Activated T-helper 2 cell treated with anti-CD3 and anti-CD28 coated beads, Interferon-gamma antibody, Interleukin-2, Interleukin-4, amounts not matched to agents 10 μg/mL and 5 μg/mL and 100 μg/mL, durations not matched to agents 14 hours and 24 hours and 36 hours (primary cell): ENCODE data around the gene PDS5A. TPM values are rescaled to one million over a fixed set of nuclear protein-coding genes. Genes with fewer than 3 reads are reported as not detected.
A peak's percentile ranks its signal among the peaks of the same experiment; 100 is the strongest.
"Not testable (repeated sequence)": the region's sequence is repeated elsewhere in the genome, so short reads cannot be mapped to it uniquely, and the experiment has no call there.

Source experiments
- DNase-seq: peaks from one replicate; pipeline ENCODE4 v3.0.0; 2021; ENCODE audit warnings: low spot score
- H3K27ac Mint-ChIP-seq: one replicate; pipeline ENCODE4 v1.8.0; 2021; ENCODE audit warnings: mixed read lengths
- H3K27me3 Mint-ChIP-seq: one replicate; pipeline ENCODE4 v1.8.0; 2021; ENCODE audit warnings: low read depth, mixed read lengths
- H3K36me3 Mint-ChIP-seq: one replicate; pipeline ENCODE4 v1.8.0; 2021; ENCODE audit warnings: low read depth, mixed read lengths
- H3K4me1 Mint-ChIP-seq: one replicate; pipeline ENCODE4 v1.8.0; 2021; ENCODE audit warnings: low read depth, mixed read lengths
- H3K4me3 Mint-ChIP-seq: one replicate; pipeline ENCODE4 v1.8.0; 2021; ENCODE audit warnings: low read depth, mild to moderate bottlenecking, moderate library complexity, mixed read lengths
- H3K9me3 Mint-ChIP-seq: one replicate; pipeline ENCODE4 v1.8.0; 2021; ENCODE audit warnings: mixed read lengths
- intact Hi-C: fragments of 100-400 bp; cut with micrococcal nuclease; formaldehyde crosslinking; loops from one replicate; pipeline ENCODE4 v1.15.1; 2023
- total RNA-seq: library from RNA; stranded (reverse); gene quantifications from 2 replicates; pipeline ENCODE4 v1.2.3, GENCODE V29; 2022

The PDS5A gene
- total RNA-seq, 1 donor from 2014 or later, result 117 TPM

DNA sequence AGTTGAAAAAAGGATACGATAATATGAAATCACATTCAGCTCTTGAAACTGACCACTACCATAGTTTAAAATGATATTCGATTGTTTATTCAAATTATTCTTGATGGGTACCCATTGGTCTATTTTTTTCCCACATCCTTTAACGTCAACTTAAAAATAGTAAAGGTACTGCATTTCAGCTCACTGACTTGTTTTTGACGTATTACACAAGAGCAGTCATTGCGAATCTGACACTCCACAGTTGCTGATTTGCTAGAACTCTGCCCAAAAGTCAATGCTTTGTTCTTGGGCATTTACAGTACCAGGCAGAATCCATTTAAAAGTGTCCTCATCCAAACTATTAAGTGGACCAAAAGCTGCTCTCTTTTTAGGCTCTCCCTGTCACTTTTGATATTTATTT lies 1.2 kb upstream of the PDS5A start:
- Mint-ChIP-seq H3K9me3 (no peaks in the 10 kb centered on the region), H3K36me3 (peaks cover 25% of the 10 kb centered on the region), H3K4me3 (peak overlapping the region; percentile 47), H3K27me3 (no peaks in the 10 kb centered on the region), H3K27ac (no peak overlapping the region), H3K4me1 (peaks cover 15% of the 10 kb centered on the region)
- DNase-seq, result no peak
- intact Hi-C loops, result loop anchor here (2.0 to 5.0 kb wide), 3 partner anchors 47 to 452 kb away; partner anchors contain the start of gene UGDH

DNA sequence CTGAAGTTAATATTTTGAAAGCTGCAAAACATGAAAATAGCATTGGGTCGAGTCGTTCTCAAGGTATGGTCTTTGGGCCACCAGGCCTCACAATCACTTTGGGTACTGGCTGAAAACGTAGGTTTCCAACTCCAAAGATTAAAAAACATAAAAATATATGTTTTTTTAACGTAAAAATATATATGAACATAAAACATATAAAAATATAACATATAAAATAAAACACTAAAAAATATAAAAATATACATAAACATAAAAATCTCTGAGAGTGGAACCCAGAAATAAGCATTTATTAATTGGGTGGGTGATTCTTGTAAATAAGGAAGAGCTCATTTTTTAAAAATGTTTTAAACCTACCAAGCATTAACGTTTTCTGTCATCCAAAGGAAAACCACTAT lies 666 bp upstream of the PDS5A start:
- DNase-seq, result no peak
- Mint-ChIP-seq H3K27me3 (no peaks in the 10 kb centered on the region), H3K36me3 (peaks cover 29% of the 10 kb centered on the region), H3K4me1 (peaks cover 19% of the 10 kb centered on the region), H3K27ac (peak overlapping the region; percentile 93), H3K4me3 (peak overlapping the region; percentile 87), H3K9me3 (no peaks in the 10 kb centered on the region)
- intact Hi-C loops, result loop anchor here (2.0 to 5.0 kb wide), 3 partner anchors 46 to 452 kb away; partner anchors contain the start of gene UGDH

DNA sequence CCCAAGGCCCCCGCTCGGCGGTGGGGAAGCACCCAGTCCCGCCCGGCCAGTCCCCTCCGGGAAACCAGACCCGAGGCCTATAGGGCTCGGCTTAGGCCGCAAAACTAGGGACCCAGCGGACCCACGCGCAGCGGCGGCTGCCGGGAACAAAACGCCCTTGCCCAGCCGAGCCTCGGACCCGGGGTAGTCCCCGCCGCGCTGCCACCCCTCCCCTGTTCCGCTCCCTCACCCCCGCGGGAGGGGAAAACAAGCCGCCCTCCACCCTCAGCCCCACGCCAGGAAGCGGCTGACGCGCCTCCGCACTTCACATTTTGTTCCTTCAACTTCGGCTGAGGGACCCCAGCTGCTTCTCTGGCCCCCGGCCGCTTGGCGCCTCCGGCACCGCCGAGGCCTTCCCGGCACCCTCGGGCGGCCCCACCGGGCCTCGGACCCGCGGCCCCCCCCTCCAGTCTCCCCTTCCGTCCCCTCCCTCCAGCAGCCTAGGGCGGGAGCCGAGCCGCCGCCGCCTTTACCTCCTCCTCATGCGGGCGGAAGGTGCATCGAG lies 694 bp downstream of the PDS5A start:
- DNase-seq, result peak; percentile 42
- Mint-ChIP-seq H3K27me3 (no peaks in the 10 kb centered on the region), H3K9me3 (no peaks in the 10 kb centered on the region), H3K4me3 (peak overlapping the region; percentile 93), H3K4me1 (peaks cover 23% of the 10 kb centered on the region), H3K36me3 (peaks cover 34% of the 10 kb centered on the region), H3K27ac (peak overlapping the region; percentile 88)
- intact Hi-C loops, result loop anchor here (1.0 to 5.0 kb wide), 8 partner anchors 45 to 518 kb away; partner anchors contain the start of genes LIAS, RPL9, SMIM14 and UBE2K

DNA sequence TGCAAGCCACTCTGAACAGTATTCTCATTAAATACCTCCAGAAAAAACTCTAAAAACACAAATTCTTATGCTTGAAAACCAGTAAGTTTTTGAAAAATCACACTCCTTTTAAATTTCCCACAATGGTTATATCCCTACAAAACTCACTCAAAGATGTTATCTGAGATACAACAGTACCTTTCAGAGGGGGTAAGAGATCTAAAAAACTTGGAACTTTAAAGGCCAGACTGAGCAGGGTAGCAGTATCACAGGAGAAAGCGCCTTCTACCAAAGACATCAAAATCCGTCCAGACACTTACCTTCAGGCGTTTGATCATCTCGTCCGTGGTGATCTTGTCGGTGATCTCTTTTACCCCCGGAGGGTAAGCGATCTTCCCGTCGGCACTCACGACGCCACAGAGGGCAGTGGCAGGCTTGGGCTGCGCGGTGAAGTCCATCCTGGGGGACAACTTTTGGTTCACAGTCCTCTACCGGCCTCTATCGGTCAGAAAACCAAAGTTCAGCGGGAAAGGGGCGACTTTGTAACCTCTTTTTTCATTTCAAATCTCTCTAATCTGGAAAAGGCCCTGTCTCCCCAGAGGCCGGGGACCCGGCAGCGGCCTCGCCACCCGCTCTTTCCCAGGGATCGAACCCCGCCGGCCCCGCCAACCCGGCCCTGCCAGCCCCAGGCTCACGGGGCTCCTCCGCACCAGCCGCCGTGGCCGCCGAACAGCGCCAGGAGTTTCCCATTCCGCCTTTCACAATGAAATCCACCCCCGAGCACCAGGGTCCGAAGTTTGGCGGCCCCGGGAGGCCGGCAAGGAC lies 1.4 kb downstream of the PDS5A start:
- H3K4me1 Mint-ChIP-seq, result peaks cover 23% of the 10 kb centered on the region
- H3K27me3 Mint-ChIP-seq, result no peaks in the 10 kb centered on the region
- peak overlapping the region; percentile 93 for H3K4me3 Mint-ChIP-seq
- intact Hi-C loops, result loop anchor here (1.0 to 5.0 kb wide), 7 partner anchors 44 to 518 kb away; partner anchors contain the start of genes LIAS, RPL9 and SMIM14
- H3K36me3 Mint-ChIP-seq, result peaks cover 35% of the 10 kb centered on the region
- H3K27ac Mint-ChIP-seq, result peak overlapping the region; percentile 88
- H3K9me3 Mint-ChIP-seq, result no peaks in the 10 kb centered on the region
- DNase-seq, result peak; percentile 59

DNA sequence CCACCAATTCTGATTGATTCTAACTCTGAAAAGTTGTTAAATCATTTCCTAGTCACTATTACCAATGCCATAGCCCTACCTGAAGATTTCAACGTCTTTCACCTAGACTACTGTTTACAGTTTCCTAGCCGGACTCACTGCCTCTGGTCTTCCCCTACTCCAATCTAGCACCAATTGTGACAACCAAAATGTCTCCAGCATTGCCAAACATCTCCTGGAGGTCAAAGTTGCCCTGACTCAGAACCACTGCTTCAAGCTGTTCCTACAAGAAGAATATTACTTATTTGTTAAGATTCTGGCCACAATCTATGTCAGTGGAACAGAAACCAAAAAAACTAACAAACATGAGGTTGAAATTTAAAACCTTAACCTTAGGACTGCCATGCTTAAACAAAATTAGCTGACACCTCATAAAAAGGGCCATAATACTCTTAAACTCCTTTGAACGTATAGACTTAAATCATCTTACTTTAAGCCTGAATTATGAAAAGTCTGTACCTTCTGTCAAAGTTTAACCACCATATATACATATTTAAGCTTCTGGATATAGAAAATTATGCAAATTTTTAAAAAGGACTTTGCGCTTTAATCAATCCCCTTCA lies 2.1 kb downstream of the PDS5A start:
- peaks cover 41% of the 10 kb centered on the region for H3K36me3 Mint-ChIP-seq
- H3K27ac Mint-ChIP-seq, result peak overlapping the region; percentile 1
- no peak for DNase-seq
- no peaks in the 10 kb centered on the region for H3K9me3 Mint-ChIP-seq
- peak overlapping the region; percentile 93 for H3K4me3 Mint-ChIP-seq
- intact Hi-C loops, result loop anchor here (1.0 to 5.0 kb wide), 7 partner anchors 43 to 517 kb away; partner anchors contain the start of genes LIAS, RPL9 and SMIM14
- H3K27me3 Mint-ChIP-seq, result no peaks in the 10 kb centered on the region
- peaks cover 26% of the 10 kb centered on the region for H3K4me1 Mint-ChIP-seq

DNA sequence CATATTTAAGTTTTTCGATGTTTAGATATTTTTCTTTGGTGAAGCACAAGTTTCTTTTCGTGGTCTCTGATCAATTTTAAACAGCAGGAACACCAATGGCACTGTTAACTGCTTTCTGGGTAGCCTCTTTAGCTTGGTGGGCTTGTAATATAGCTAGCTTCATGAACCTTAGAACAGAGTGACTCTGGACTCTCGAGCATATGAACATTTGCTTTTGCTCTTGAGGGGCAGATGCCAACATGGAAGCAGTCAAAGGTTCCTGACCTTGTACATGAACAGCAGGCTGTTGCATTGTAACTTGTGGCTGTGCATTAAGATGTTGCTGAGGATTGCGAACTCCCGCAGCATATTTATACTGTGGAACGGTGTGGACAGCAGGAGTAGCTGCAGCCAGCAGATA lies 4.7 kb downstream of the PDS5A start:
- H3K27me3 Mint-ChIP-seq, DNase-seq, intact Hi-C loops, H3K9me3 Mint-ChIP-seq, H3K4me3 Mint-ChIP-seq, H3K27ac Mint-ChIP-seq: not testable (repeated sequence)
- Mint-ChIP-seq H3K36me3 (peaks cover 51% of the 10 kb centered on the region), H3K4me1 (peaks cover 31% of the 10 kb centered on the region)

DNA sequence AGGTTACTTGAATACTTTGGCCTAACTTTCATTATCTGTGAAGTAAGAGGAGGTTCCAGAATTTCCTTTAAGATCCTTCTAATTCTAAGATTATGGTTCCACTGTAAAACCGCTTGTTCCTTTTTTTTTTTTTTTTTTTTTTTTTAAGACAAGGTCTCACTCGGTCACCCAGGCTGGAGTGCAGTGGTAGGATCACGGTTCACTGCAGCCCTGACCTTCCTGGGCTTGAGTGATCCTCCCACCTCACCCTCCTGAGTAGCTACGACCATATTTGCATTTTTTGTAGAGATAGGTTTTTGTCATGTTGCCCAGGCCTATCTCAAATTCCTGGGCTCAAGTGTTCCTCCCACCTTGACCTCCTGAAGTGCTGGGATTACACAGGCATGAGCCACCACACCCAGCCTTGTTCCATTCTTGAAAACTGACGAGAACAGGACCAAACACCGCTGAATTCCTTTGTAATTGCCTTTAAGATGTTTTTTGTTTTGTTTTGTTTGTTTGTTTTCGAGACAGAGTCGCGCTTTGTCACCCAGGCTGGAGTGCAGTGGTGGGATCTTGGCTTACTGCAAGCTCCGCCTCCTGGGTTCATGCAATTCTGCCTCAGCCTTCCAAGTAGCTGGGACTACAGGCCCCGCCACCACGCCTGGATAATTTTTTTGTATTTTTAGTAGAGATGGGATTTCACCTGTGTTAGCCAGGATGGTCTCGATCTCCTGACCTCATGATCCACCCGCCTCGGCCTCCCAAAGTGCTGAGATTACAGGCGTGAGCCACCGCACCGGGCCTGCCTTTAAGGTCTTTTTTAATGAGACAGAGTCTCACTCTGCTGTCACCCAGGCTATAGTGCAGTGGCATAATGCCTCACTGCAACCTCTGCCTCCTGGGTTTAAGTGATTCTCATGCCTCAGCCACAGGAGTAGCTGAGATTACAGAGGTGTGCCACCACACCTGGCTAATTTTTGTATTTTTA lies 6.8 kb downstream of the PDS5A start:
- Mint-ChIP-seq H3K27ac (no peak overlapping the region), H3K9me3 (no peaks in the 10 kb centered on the region), H3K36me3 (peaks cover 51% of the 10 kb centered on the region), H3K27me3 (no peaks in the 10 kb centered on the region), H3K4me1 (peaks cover 30% of the 10 kb centered on the region), H3K4me3 (no peak overlapping the region)
- intact Hi-C loops, result no loop called here
- DNase-seq, result no peak

DNA sequence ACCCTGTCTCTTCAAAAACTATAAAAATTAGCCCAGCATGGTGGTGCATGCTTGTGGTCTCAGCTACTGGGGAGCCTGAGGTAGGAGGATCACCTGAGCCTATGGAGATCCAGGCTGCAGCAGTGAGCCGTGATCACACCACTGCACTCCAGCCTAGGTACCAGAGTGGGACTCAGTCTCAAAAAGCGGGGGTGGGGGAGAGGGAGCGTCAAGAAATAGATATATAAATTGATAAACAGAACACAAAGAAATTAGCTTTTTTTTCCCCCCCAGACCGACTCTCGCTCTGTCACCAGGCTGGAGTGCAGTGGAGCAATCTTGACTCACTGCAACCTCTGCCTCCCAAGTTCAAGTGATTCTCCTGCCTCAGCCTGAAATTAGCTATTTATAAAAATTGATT lies 14.1 kb downstream of the PDS5A start:
- H3K27me3 Mint-ChIP-seq, result no peaks in the 10 kb centered on the region

DNA sequence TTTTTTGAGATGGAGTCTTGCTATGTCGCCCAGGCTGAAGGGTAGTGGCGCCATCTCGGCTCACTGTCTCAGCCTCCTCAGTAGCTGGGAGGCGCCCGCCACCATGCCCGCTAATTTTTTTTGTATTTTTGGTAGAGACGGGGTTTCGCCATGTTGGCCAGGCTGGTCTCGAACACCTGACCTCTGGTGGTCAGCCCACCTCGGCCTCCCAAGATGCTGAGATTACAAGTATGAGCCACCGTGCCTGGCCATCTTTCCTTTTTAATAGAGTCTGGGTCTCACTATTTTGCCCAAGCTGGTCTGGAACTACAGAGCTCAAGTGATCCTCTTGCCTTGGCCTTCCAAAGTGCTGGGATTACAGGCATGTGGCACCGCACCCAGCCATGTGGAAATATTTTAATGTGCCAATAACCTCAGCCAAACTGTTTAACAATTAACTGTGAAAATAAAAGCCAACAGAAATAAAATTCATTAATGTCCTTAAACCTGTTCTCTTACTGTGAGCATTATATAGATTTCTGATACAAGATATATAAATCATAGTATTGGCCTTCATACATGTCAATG lies 16.3 kb downstream of the PDS5A start:
- peaks cover 6% of the 10 kb centered on the region for H3K4me1 Mint-ChIP-seq
- H3K27ac Mint-ChIP-seq, result no peak overlapping the region
- H3K9me3 Mint-ChIP-seq, result no peaks in the 10 kb centered on the region
- H3K36me3 Mint-ChIP-seq, result peaks cover 37% of the 10 kb centered on the region
- DNase-seq, result no peak
- no peaks in the 10 kb centered on the region for H3K27me3 Mint-ChIP-seq
- intact Hi-C loops, result no loop called here
- no peak overlapping the region for H3K4me3 Mint-ChIP-seq

More for the DNA sequence above, 14.1 kb downstream of the PDS5A start:
- Mint-ChIP-seq H3K4me1 (peaks cover 7% of the 10 kb centered on the region), H3K36me3 (peaks cover 38% of the 10 kb centered on the region), H3K9me3 (no peaks in the 10 kb centered on the region), H3K4me3 (no peak overlapping the region), H3K27ac (no peak overlapping the region)
- intact Hi-C loops, result no loop called here
- DNase-seq, result no peak

DNA sequence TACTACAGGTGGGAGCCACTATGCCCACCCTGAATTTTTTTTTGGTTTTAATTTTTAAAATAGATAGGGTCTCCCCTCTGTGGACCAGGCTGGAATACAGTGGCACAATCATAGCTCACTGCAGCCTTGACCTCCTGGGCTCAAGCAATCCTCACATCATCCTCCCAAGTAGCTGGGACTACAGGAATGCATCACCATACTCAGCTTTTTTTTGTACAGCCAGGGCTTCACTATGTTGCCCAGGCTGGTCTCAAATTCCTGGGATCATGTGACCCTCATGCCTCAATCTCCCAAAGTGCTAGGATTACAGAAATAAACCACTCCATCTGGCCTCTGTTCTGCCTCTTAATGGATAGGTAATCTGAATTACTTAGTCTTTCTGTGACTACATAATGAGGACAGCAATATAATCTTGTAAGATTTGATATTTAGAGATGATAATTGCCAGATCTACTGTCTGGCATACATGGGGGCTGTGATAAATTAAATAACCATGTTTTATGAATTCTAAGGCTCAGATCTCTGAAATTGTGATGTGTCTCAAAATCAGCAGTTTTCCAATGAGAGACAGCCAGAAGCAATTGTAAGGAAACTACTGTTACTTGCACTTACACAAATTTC lies 26.7 kb downstream of the PDS5A start:
- DNase-seq, result no peak
- Mint-ChIP-seq H3K27me3 (no peaks in the 10 kb centered on the region), H3K36me3 (peaks cover 22% of the 10 kb centered on the region), H3K4me1 (peaks cover 24% of the 10 kb centered on the region), H3K27ac (no peak overlapping the region), H3K9me3 (no peaks in the 10 kb centered on the region), H3K4me3 (no peak overlapping the region)
- intact Hi-C loops, result no loop called here

DNA sequence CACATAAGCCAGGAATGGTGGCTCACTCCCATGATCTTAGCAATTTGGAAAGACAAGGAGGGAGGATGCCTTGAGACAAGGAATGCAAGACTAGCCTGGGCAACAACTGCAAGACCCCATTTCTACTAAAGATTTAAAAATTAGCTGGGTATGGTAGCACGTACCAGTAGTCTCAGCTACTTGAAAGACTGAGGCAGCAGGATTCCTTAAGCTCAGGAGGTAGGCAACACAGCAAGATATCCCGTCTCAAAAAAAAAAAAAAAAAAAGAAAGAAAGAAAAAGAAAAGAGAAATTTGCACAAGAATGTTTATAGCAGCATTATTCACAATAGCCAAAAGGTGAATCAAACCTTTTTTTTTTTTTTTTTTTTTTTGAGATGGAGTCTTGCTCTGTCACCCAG lies 29.7 kb downstream of the PDS5A start:
- Mint-ChIP-seq H3K4me3 (no peak overlapping the region), H3K4me1 (peaks cover 21% of the 10 kb centered on the region), H3K27me3 (no peaks in the 10 kb centered on the region), H3K9me3 (no peaks in the 10 kb centered on the region), H3K27ac (no peak overlapping the region), H3K36me3 (peaks cover 16% of the 10 kb centered on the region)
- no peak for DNase-seq
- intact Hi-C loops, result no loop called here
